ENCODE data around the gene ADGRG7. TPM values are rescaled to one million over a fixed set of nuclear protein-coding genes. Genes with fewer than 3 reads are reported as not detected.

ADGRG7 gene
- total and polyA plus RNA-seq, 7 donors = 1.2 to 7.4 (median 1.4) TPM; not detected in 4

- no peaks in the 10 kb centered on the region for H3K36me3 ChIP-seq
- H3K27ac ChIP-seq = peak overlapping the region; percentile 97
- H3K4me3 ChIP-seq = peak overlapping the region; percentile 24 to 87 (median 78)
- 59 to 78% methylated on average over 3 of the region's 3 CpGs for WGBS, 2 donors
- intact Hi-C loops (cut with DNase I) = loop anchor here (2.0 to 10.0 kb wide), 4 partner anchors 216 to 966 kb away; partner anchors contain the start of genes LNP1, TMEM45A, TOMM70 and TRMT10C
- DNase-seq = no peak
- H3K9me3 ChIP-seq = no peaks in the 10 kb centered on the region
- no peaks in the 10 kb centered on the region for H3K27me3 ChIP-seq
- TF ChIP-seq CTCF (IDR thresholded peaks at IDR 0.05) (no peak), EP300 (IDR thresholded peaks at IDR 0.05) (no peak), POLR2AphosphoS5 (IDR thresholded peaks at IDR 0.05) (no peak), POLR2A (IDR thresholded peaks at IDR 0.05) (no peak)
- peaks cover 0 to 30% (median 20%) of the 10 kb centered on the region in 4 donors for H3K4me1 ChIP-seq
Measured at GRCh38 chr3:100708644-100708988, 99.2 kb downstream of the ADGRG7 start.

DNA sequence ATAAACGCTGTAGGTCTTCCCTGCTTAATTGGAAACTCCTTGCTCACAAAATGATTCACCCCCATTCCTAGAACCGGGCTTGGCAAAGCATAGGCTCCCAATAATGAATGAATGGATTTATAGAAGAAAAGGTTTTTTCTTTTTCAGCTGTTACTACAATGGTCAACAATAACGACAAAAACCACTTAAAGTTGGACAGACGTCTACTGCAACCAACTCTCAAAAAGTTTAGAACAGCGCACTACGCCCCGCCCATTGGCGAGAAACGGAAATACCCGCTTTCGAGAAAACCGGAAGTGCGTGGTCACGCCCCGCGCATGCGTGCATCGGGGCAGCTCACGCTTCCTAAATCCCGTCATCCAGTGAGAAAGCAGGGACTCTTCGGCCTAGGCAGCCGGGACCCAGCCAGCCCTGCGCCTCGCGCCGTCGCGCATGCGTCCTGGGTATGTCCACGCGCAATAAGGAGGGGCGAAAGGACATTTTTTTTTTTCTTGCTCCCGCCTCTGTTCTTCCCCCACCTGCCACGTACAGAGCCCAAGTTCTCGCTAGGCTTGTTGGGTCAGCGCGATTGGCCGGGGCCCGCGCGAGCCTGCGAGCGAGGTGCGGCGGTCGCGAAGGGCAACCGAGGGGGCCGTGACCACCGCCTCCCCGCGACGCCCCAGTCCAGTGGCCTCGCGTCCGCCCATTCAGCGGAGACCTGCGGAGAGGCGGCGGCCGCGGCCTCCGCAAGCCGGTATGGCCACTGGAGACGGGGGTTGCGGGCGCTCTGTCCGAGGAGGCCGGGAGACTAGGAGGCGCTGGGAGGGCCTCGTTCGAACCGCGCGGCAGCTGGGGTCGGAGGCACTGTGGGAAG, 99.8 kb downstream of the ADGRG7 start, which contains the start of gene TFG:
TSS of gene TFG (plus strand) at position 506 of the 853 bp plus-strand sequence. CDS start 4,192 bp downstream, outside the sequence.
- peaks cover 0 to 34% (median 20%) of the 10 kb centered on the region in 4 donors for H3K4me1 ChIP-seq
- H3K4me3 ChIP-seq = peak within 1 kb of the TSS; percentile 74 to 95 (median 84)
- no peaks in the 10 kb centered on the region for H3K27me3 ChIP-seq
- intact Hi-C loops (cut with DNase I) = loop anchor here (2.0 to 10.0 kb wide), 4 partner anchors 216 to 966 kb away; partner anchors contain the start of genes LNP1, TMEM45A, TOMM70 and TRMT10C
- DNase-seq = peak; percentile 99
- TF ChIP-seq EP300 (IDR thresholded peaks at IDR 0.05) (peak in 1 of 4 donors; percentile 81), CTCF (IDR thresholded peaks at IDR 0.05) (no peak), POLR2AphosphoS5 (IDR thresholded peaks at IDR 0.05) (peak; percentile 69 to 94 (median 88)), POLR2A (IDR thresholded peaks at IDR 0.05) (peak; percentile 47 to 53)
- peak within 1 kb of the TSS; percentile 97 for H3K27ac ChIP-seq
- peaks cover 0 to 6% (median 2%) of the 10 kb centered on the region in 4 donors for H3K36me3 ChIP-seq
- H3K9me3 ChIP-seq = no peaks in the 10 kb centered on the region
- WGBS, 2 donors = 1% methylated on average over 76 of the region's 76 CpGs

GRCh38 chr3:100709842-100710260, 100.5 kb downstream of the ADGRG7 start:
- H3K9me3 ChIP-seq = no peaks in the 10 kb centered on the region
- peaks cover 0 to 36% (median 21%) of the 10 kb centered on the region in 4 donors for H3K4me1 ChIP-seq

More at GRCh38 chr3:100709842-100710260, 100.5 kb downstream of the ADGRG7 start:
- peaks cover 0 to 12% (median 3%) of the 10 kb centered on the region in 4 donors for H3K36me3 ChIP-seq
- intact Hi-C loops (cut with DNase I) = loop anchor here (2.0 to 10.0 kb wide), 5 partner anchors 217 to 965 kb away; partner anchors contain the start of genes LNP1, TBC1D23, TMEM45A and TOMM70
- DNase-seq = peak; percentile 72
- no peak for TF ChIP-seq POLR2AphosphoS5 (IDR thresholded peaks at IDR 0.05)
- no peak for TF ChIP-seq POLR2A (IDR thresholded peaks at IDR 0.05)
- TF ChIP-seq CTCF (IDR thresholded peaks at IDR 0.05) = no peak
- TF ChIP-seq EP300 (IDR thresholded peaks at IDR 0.05) = no peak
- no peaks in the 10 kb centered on the region for H3K27me3 ChIP-seq
- WGBS, 2 donors = 1% methylated on average over 21 to 23 of the region's 23 CpGs
- H3K4me3 ChIP-seq = peak overlapping the region; percentile 74 to 95 (median 84)
- peak overlapping the region; percentile 97 for H3K27ac ChIP-seq
